GM12873 (cell line): ENCODE measurements around the gene RAB7B.

ENCODE experiments used
- TF ChIP-seq, protein P1 (sequence below): IDR thresholded peaks from 2 replicates; pipeline ENCODE4 v1.5.1; 2012; ENCODE audit warnings: low read depth, mild to moderate bottlenecking, moderate library complexity, low read length, control low read depth; ENCODE audit not compliant: insufficient read depth; ENCODE audit errors: missing control alignments

Gene RAB7B

DNA sequence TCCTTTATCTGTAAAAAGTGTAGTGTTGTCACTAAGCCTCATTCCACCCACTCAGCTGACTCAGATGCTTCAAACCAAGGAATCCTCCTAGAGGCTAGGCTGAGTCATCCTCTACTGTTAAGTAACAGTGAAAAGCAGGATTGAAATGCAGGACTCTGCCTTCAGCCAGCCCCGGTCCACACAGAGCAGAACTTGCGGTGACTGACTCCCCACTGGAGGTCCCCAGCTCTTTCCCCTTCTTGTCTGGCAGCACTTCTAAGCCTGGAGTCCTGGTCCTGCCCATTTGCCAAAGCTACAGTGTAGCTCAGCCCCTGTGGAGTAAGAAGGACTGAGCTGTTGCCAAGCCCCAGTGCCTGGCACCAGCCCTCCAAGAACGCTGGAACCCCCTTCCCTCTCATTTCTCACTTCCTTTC is 1.7 kb downstream of the RAB7B start:
- TF ChIP-seq, protein P1, sequence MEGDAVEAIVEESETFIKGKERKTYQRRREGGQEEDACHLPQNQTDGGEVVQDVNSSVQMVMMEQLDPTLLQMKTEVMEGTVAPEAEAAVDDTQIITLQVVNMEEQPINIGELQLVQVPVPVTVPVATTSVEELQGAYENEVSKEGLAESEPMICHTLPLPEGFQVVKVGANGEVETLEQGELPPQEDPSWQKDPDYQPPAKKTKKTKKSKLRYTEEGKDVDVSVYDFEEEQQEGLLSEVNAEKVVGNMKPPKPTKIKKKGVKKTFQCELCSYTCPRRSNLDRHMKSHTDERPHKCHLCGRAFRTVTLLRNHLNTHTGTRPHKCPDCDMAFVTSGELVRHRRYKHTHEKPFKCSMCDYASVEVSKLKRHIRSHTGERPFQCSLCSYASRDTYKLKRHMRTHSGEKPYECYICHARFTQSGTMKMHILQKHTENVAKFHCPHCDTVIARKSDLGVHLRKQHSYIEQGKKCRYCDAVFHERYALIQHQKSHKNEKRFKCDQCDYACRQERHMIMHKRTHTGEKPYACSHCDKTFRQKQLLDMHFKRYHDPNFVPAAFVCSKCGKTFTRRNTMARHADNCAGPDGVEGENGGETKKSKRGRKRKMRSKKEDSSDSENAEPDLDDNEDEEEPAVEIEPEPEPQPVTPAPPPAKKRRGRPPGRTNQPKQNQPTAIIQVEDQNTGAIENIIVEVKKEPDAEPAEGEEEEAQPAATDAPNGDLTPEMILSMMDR: no peak

DNA sequence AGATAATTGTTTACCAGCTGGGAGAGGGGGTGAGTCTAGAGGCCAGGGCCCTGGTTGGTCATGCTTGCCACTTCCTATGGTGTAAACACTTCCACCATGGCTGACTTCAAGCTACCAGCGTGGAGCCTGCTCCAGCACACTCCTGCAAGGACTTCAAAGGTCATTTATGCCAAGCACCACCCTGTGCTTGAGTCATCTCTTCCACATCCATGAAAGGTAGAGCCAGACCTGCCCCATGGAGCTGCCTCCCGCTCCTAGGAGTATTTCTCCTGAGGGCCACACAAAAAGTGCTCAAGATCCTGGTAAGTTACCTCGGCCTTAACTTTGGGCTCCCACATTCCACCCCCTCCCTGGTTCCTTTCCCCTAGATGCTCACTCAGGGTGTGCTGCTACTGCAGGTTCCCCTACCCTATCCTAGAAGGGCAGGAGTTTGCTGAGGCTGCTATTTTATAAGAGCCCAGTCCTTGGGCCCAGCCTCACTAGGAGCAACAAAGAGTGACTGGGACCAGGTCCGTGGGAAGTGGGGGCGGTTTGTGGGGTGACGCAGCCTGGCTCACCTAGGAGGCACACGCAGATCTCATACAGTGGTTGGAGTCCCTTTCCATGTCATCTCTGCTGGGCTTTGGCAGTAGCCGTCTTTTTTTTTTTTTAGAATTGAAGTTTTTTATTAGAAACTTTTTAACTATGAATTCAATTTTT is 2.4 kb downstream of the RAB7B start:
- TF ChIP-seq, protein P1: no peak

DNA sequence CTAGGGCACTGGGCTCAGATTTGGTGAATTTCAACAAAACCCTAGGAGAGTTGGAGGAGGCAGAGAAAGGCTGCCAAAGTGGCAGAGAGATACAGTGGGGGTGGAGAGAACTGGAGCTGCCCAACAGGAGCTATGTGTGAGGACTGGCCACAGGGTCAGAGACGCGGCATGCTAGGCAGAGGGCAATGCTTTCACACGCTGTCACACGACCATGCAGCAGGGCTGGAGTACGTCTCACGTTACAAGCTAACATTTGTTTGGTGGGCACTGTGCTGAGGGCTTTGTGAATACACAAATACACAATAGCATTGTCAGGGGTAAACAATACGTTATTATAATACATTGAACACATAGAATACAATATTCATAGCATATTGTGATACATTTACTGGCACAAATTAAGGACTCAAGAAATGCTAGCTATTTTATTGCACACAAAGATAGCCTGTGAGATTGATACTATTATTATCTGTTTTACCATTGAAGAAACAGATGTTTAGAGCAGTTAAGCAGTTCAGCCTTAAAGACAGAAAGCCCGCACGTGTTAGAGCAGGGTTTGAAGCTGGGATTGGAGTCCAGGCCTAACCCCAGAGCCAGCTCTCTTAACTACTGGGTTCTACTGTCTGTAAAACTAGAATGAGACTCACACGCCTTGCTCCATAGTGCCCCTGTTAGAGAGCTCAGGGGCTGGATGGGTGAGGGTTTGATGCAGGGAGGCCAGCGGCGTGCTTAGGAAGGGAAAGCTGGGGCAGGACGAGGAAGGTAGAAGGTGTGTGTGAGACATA is 4.5 kb downstream of the RAB7B start:
- TF ChIP-seq, protein P1: no peak

DNA sequence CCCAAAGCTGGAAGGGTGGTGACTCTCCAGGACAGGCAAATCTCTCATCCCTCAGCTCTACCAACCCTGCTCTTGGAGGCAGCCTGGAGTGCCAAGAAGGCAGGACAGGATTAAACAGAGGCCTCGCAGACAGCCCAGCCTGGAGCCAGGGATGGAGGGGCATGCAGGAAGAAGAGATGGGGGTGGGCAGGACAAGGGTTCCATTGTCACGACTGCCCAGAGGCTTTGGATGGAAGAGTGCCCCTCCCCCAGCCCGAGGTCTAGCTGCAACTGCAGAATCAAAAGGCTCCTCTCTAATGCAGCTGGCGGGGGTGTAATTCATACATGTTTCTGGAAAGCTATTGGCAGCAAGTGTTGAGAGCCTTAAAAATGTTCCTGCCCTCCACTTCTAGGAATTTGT is 8.8 kb downstream of the RAB7B start:
- TF ChIP-seq, protein P1: no peak

DNA sequence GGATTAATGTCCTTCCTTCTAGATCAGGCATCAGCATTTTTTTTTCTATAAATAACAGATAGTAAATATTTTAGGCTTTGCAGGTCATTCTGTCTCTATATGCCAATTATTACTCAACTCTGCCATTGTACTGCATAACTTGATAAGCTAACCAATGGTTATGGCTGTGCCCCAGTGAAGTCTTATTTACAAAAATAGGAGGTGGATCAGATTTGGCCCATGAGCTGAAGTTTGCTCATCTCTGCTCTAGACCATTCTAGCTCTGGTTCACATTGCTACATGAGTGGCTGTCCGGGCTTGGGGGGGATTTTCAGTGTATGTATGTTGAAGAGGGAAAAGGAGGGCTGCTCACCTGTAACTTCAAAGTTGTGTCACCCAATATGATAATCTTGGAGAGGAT is 10.1 kb downstream of the RAB7B start:
- TF ChIP-seq, protein P1: no peak

DNA sequence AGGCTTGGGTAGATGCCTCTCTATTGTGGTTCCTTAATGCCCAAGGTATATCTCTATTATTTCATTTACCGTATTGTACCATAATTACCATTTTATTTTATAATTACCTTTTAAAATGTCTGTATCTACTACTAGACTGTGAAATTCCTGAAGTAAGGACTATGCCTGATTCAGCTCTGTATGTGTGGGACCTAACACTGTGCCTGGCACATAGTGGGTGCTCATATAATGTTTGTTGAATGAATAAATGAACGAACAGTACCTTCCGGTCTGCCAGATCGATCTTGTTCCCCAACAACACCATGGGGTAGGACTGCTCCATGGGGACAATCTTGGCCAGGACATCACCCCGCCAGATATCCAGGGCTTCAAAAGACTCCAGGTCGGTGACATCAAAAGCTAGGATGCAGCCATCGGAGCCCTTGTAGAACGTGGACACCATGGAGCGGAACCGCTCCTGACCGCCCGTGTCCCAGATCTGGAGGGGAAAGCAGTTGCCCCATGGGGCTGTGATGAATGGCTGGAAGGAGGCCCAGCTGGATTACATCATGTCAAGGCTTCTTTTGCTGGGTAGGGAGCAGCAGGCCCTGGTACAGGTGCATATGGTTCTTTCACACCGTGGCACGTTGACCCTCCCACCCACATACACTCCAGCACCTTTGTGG is 10.8 kb downstream of the RAB7B start:
- TF ChIP-seq, protein P1: no peak

DNA sequence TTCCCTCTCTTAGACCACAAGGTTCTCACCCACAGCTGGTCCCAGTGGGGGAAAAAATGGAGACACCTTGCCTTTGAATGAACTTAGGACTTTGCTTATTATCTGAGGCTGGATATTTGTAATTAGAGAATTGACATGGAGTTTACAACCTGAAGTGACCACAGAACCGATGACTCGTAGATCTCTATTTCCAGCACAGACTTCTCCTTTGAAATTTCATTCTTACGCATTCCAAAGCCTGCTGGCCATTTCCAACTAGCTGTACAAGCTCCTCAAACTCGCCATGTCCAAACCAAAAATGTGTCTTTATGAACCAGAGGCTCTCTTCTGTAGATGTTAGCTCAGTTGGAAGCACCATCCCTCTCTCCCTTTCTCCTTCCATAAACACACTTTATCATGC is 12.0 kb downstream of the RAB7B start:
- TF ChIP-seq, protein P1: no peak
